ENCODE data around the gene PTPN21.

DNA sequence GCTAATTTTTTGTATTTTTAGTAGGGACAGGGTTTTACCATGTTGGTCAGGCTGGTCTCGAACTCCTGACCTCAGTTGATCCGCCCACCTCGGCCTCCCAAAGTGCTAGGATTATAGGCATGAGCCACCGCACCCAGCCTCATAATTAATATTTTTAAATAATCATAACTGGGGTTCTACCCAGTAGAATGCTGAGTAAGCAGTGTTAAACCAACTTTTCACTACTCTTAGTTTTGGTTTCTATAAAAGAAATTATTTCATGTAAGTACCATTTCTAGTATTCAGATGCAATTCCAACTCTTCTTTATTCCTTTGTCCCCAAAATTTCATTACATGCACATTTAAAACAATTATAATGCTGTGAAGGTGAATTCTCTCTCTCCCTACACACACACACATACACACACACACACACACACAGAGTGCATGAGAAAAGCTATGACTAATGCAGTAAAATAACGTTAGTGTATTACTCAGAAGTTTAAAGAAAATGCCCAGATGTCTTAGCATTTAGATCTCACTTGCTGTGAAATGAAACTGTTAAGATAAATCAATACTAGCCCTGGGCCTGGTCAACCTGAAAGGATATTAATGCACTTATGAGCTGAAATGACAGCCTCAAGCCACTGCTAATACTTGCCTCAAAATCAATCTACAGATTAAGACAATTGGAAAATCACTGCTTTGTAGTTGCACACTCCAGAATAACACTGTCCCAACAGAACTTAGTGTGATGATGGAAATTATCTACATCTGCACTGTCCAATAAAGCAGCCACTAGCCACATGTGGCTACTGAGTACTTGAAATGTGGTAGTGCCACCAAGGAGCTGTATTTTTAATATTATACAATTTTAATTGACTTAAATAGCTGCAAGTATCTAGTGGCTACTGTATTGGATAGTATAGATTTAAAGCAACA is 36.0 kb downstream of the PTPN21 start:
- TF ChIP-seq ZFP3 (CRISPR knock-in tag; IDR thresholded peaks at IDR 0.05) (no peak), PATZ1 (CRISPR knock-in tag; IDR thresholded peaks at IDR 0.05; ENCODE audit: borderline replicate concordance) (peak; percentile 69; the same call in 1 of the 2 replicates), SNAI2 (CRISPR knock-in tag; IDR thresholded peaks at IDR 0.05) (no peak), BACH2 (CRISPR knock-in tag; IDR thresholded peaks at IDR 0.05; ENCODE audit: borderline replicate concordance) (no peak), ARNTL (CRISPR knock-in tag; IDR thresholded peaks at IDR 0.05; ENCODE audit: borderline replicate concordance, low read depth) (no peak), ZFP30 (CRISPR knock-in tag; IDR thresholded peaks at IDR 0.05) (no peak), ZNF70 (CRISPR knock-in tag; IDR thresholded peaks at IDR 0.05) (no peak), ZNF8 (CRISPR knock-in tag; IDR thresholded peaks at IDR 0.05) (no peak)
- TF ChIP-seq, protein P1, sequence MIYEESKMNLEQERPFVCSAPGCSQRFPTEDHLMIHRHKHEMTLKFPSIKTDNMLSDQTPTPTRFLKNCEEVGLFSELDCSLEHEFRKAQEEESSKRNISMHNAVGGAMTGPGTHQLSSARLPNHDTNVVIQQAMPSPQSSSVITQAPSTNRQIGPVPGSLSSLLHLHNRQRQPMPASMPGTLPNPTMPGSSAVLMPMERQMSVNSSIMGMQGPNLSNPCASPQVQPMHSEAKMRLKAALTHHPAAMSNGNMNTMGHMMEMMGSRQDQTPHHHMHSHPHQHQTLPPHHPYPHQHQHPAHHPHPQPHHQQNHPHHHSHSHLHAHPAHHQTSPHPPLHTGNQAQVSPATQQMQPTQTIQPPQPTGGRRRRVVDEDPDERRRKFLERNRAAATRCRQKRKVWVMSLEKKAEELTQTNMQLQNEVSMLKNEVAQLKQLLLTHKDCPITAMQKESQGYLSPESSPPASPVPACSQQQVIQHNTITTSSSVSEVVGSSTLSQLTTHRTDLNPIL (CRISPR knock-in tag; IDR thresholded peaks at IDR 0.05; ENCODE audit: low read depth), result no peak
- TF ChIP-seq, protein P2, sequence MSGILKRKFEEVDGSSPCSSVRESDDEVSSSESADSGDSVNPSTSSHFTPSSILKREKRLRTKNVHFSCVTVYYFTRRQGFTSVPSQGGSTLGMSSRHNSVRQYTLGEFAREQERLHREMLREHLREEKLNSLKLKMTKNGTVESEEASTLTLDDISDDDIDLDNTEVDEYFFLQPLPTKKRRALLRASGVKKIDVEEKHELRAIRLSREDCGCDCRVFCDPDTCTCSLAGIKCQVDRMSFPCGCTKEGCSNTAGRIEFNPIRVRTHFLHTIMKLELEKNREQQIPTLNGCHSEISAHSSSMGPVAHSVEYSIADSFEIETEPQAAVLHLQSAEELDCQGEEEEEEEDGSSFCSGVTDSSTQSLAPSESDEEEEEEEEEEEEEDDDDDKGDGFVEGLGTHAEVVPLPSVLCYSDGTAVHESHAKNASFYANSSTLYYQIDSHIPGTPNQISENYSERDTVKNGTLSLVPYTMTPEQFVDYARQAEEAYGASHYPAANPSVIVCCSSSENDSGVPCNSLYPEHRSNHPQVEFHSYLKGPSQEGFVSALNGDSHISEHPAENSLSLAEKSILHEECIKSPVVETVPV (CRISPR knock-in tag; IDR thresholded peaks at IDR 0.05), result no peak

Data from SK-N-SH treated with all-trans-retinoic acid at 6 μM for 48 hours (cell line).